ENCODE results near the gene PEAK1.

The PEAK1 gene

GRCh38 chr15:77058468-77058867 is 361.4 kb downstream of the PEAK1 start:
- no peak for DNase-seq (ENCODE audit: low read depth)

GRCh38 chr15:77057685-77058084 is 362.2 kb downstream of the PEAK1 start:
- DNase-seq (ENCODE audit: low read depth) = no peak

GRCh38 chr15:77057072-77057471 is 362.8 kb downstream of the PEAK1 start:
- no peak for DNase-seq (ENCODE audit: low read depth)

GRCh38 chr15:77053709-77054108 is 366.2 kb downstream of the PEAK1 start:
- no peak for DNase-seq (ENCODE audit: low read depth)

GRCh38 chr15:77052556-77052955 is 367.3 kb downstream of the PEAK1 start:
- no peak for DNase-seq (ENCODE audit: low read depth)

Measured in activated T-helper 9 cell treated with anti-CD3 and anti-CD28 coated beads, Interleukin-2, amount 50 U/mL, for 16 hours (primary cell).